GM18526 (cell line): ENCODE results near the gene CARM1.
A peak's percentile ranks its signal among the peaks of the same experiment; 100 is the strongest.

Source experiments
- POLR2A ChIP-seq: IDR thresholded peaks from 3 replicates; pipeline ENCODE4 v1.6.1; 2011; ENCODE audit not compliant: insufficient read length; ENCODE audit errors: extremely low read depth

CARM1 gene

GRCh38 chr19:10862561-10863106 lies 8.7 kb upstream of the CARM1 start:
- TF ChIP-seq POLR2A: no peak

GRCh38 chr19:10863107-10863717 lies 8.1 kb upstream of the CARM1 start:
- TF ChIP-seq POLR2A: no peak

- no peak for TF ChIP-seq POLR2A
Measured at GRCh38 chr19:10864538-10864899, 6.8 kb upstream of the CARM1 start.

- no peak for TF ChIP-seq POLR2A
Measured at GRCh38 chr19:10866495-10866894, 4.9 kb upstream of the CARM1 start.

- no peak for TF ChIP-seq POLR2A
Measured at GRCh38 chr19:10868872-10869547, 2.3 kb upstream of the CARM1 start.

- TF ChIP-seq POLR2A: no peak
Measured at GRCh38 chr19:10870501-10870954, 825 bp upstream of the CARM1 start.

GRCh38 chr19:10871711-10872545 lies 575 bp downstream of the CARM1 start:
- peak; percentile 31 for TF ChIP-seq POLR2A

GRCh38 chr19:10872546-10873107 lies 1.3 kb downstream of the CARM1 start:
- TF ChIP-seq POLR2A: no peak

- no peak for TF ChIP-seq POLR2A
Measured at GRCh38 chr19:10874024-10874423, 2.7 kb downstream of the CARM1 start.

- TF ChIP-seq POLR2A: peak; percentile 26
Measured at GRCh38 chr19:10876459-10877240, 5.3 kb downstream of the CARM1 start.

GRCh38 chr19:10878253-10878652 lies 6.9 kb downstream of the CARM1 start:
- no peak for TF ChIP-seq POLR2A

- TF ChIP-seq POLR2A: no peak
Measured at GRCh38 chr19:10881403-10882107, 10.2 kb downstream of the CARM1 start.

GRCh38 chr19:10882108-10882457 lies 10.7 kb downstream of the CARM1 start:
- TF ChIP-seq POLR2A: no peak

- no peak for TF ChIP-seq POLR2A
Measured at GRCh38 chr19:10884274-10884673, 12.9 kb downstream of the CARM1 start.
